ENCODE data around the gene AHCYL2.
"Not testable (repeated sequence)": the region's sequence is repeated elsewhere in the genome, so short reads cannot be mapped to it uniquely, and the experiment has no call there.

Gene AHCYL2

DNA sequence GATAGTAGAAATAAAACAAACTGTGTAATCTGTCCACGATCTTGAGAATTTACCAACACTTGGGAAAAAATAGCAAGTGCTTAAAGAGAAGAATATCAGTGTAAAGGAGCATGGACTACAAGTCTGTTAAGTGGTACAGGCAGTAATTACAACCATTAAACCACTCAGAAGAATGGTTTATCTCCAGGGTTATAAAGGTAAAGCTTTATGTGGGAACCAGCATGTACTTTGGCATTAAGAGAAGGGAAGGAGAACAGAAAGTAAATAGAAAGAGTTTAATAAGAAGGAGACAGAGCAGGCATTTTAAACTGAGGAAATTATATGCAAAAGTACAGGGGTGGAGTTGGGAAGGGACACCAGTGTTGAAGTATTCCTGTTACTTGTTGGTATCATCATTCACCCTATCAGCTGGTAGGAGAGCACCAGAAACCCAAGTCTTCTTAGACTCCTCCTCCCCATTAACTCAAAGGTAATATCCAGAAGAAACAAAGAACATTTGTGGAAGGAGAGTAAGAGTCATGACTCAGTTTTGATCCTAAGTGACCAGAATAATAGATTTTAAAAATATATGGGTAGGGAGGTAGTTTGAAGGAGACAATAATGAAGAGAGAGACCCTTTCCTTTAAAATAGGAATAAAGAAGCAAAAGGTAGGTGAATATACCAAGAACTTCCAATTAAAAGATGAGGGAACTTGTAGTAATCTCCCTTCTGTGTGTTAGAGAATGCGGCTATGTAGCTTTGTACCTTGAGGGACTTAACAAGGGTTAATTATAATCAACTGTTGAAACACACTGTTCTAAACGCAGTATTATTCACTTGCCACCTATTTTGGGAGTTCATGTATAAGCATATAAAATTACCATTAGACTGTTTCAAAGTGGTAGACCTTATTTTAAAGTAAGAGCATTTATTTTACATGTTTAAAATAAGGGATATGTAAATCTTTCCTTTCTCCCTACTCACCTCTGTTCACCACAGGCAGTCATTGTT, 117.3 kb downstream of the AHCYL2 start:
- DNase-seq (ENCODE audit: low read depth): no peak
- H3K4me3 ChIP-seq (ENCODE audit: control insufficient read depth, low read depth, low read length): no peak overlapping the region
- TF ChIP-seq, protein P1, sequence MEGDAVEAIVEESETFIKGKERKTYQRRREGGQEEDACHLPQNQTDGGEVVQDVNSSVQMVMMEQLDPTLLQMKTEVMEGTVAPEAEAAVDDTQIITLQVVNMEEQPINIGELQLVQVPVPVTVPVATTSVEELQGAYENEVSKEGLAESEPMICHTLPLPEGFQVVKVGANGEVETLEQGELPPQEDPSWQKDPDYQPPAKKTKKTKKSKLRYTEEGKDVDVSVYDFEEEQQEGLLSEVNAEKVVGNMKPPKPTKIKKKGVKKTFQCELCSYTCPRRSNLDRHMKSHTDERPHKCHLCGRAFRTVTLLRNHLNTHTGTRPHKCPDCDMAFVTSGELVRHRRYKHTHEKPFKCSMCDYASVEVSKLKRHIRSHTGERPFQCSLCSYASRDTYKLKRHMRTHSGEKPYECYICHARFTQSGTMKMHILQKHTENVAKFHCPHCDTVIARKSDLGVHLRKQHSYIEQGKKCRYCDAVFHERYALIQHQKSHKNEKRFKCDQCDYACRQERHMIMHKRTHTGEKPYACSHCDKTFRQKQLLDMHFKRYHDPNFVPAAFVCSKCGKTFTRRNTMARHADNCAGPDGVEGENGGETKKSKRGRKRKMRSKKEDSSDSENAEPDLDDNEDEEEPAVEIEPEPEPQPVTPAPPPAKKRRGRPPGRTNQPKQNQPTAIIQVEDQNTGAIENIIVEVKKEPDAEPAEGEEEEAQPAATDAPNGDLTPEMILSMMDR (IDR thresholded peaks at IDR 0.05; ENCODE audit: control insufficient read depth, insufficient read depth, low read depth, low read length, missing control alignments): no peak

DNA sequence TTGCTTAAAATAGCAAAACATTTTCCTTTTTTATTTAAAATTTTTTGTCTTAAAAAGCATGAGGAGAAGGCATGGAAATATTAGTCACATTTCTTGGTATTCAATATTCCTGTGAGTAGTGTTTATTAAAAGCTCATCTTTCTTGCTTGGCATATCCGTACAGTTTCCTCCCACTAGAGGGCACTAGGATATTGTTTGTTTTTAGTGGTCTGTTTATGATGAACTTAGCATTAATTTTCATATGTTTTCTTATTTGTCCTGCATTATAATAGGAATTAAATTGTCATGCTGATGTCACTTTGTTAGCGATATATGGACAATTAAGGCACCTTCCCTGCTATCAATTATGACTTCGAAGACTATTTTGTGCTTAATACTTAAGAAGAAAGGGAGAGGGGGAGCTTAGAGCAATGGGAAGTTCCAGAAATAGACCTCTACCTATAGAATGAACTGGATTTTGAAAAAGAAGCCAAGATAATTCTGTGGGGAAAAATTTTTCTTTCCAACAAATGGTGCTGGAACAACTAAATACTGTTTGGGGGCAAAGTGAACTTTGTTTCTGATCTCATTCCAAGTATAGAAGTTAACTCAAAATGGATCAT, 118.4 kb downstream of the AHCYL2 start:
- no peak for DNase-seq (ENCODE audit: low read depth)
- TF ChIP-seq, protein P1 (IDR thresholded peaks at IDR 0.05; ENCODE audit: control insufficient read depth, insufficient read depth, low read depth, low read length, missing control alignments): peak; percentile 64
- no peak overlapping the region for H3K4me3 ChIP-seq (ENCODE audit: control insufficient read depth, low read depth, low read length)

DNA sequence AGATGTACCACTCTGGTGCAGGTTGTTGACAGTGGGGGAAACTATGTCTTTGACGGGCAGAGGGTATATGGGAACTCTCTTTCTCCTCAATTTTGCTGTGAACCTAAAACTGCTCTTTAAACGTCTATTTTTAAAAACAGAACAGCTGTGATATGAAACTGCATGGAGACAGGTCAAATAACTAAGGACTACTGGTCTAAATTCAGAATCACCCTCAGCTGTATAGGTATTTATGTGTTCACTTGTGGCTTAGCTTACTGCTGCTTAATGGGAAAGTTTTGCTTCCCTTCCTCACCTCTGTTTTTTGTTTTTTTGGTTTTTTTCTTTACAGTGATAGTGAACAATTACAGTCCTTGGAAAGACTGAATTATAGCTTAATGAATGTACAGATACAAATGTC, 122.5 kb downstream of the AHCYL2 start:
- no peak for DNase-seq (ENCODE audit: low read depth)
- no peak overlapping the region for H3K4me3 ChIP-seq (ENCODE audit: control insufficient read depth, low read depth, low read length)
- TF ChIP-seq, protein P1 (IDR thresholded peaks at IDR 0.05; ENCODE audit: control insufficient read depth, insufficient read depth, low read depth, low read length, missing control alignments): no peak

DNA sequence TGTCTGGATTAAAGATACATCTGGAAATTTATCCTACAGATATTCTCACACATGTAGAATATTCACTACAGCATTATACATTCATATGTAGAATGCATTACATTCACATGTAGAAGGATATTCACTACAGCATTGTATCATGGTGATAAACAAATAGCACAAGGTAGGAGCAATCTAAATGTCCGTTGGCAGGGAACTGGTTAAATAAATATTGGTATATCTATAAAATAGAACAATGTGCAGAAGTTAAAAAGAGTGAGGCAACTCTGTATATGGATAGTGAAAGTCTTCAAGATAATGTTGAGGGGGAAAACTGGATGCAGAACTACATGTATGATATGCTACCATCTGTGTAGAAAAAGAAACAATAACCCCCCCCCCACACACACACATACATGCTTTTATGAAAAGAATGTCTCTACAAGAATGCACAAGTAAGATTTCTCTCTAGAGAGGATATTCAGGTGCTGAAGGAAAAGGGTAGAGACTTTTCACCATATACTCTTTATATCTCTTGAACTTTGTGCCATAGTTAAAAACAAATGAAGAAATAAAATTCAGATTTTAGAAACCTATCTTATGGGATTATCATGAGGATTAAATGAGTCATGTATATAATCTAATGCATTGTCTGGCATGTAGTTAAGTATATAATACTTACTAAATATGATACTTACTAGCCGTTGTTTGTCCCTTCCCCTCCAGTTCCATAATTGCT, 123.4 kb downstream of the AHCYL2 start:
- no peak overlapping the region for H3K4me3 ChIP-seq (ENCODE audit: control insufficient read depth, low read depth, low read length)
- TF ChIP-seq, protein P1 (IDR thresholded peaks at IDR 0.05; ENCODE audit: control insufficient read depth, insufficient read depth, low read depth, low read length, missing control alignments): no peak
- no peak for DNase-seq (ENCODE audit: low read depth)

DNA sequence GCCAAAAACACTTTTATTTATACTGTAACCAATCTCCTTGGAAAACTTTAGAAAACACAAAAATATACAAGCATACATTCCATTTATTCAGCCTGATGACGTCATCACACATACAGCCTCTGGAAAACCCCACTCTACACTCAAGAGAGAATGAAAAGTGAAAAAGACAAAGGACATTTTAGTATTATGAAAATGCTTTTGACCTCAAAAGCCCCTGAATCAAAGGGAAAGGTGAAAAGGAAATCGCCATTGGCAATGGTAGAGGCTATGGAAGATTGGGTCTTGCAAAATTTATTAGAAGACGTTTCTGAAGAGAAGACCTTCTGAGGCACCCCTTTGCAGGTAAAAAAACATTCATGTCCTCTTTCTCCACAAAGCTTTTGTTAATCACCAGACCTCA, 126.5 kb downstream of the AHCYL2 start:
- no peak for DNase-seq (ENCODE audit: low read depth)
- no peak overlapping the region for H3K4me3 ChIP-seq (ENCODE audit: control insufficient read depth, low read depth, low read length)
- TF ChIP-seq, protein P1 (IDR thresholded peaks at IDR 0.05; ENCODE audit: control insufficient read depth, insufficient read depth, low read depth, low read length, missing control alignments): no peak

DNA sequence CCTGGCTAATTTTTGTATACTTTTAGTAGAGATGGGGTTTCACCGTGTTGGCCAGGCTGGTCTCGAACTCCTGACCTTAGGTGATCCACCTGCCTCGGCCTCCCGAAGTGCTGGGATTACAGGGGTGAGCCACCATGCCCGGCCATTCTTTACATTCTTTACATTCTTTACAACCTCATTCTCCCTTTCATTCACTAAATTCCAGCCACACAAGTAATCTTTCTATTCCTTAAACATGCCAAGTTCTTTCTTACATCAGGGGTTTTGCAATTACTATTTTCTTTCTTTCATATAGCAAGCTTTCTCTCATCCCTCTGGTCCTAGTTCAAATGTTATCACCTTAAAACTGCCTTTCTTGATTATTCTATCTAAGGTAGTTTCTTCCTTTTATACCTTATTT, 128.3 kb downstream of the AHCYL2 start:
- not testable (repeated sequence) for H3K4me3 ChIP-seq (ENCODE audit: control insufficient read depth, low read depth, low read length)

More for the DNA sequence above, 128.3 kb downstream of the AHCYL2 start:
- not testable (repeated sequence) for DNase-seq (ENCODE audit: low read depth)
